H1 (cell line): Measurements from ENCODE around the gene WDR44. TPM values are rescaled to one million over a fixed set of nuclear protein-coding genes. Genes with fewer than 3 reads are reported as not detected.

Experiments used
- ATF2 ChIP-seq: IDR thresholded peaks from 2 replicates; pipeline ENCODE4 v1.6.1; 2012; ENCODE audit warnings: low read length, inconsistent platforms
- CHD7 ChIP-seq: fragments of 300-600 bp; sonication (generic); IDR thresholded peaks from 2 replicates; pipeline ENCODE4 v1.7.1; 2012; ENCODE audit warnings: low read length, moderate library complexity, mild to moderate bottlenecking, inconsistent platforms; ENCODE audit not compliant: insufficient replicate concordance
- FOSL1 ChIP-seq: IDR thresholded peaks from 2 replicates; pipeline ENCODE4 v1.6.1; 2011; ENCODE audit warnings: mild to moderate bottlenecking, low read depth, low read length, moderate library complexity; ENCODE audit not compliant: insufficient read depth
- HDAC6 ChIP-seq: IDR thresholded peaks from one replicate; pipeline ENCODE4 v1.7.1; 2012; ENCODE audit warnings: low read depth, mild to moderate bottlenecking, inconsistent platforms, low read length, moderate library complexity
- JUND ChIP-seq: IDR thresholded peaks from 2 replicates; pipeline ENCODE4 v1.6.1; 2011; ENCODE audit warnings: mild to moderate bottlenecking, improper control_type of control experiment, low read length
- RFX5 ChIP-seq: IDR thresholded peaks from 2 replicates; pipeline ENCODE4 v1.6.1; 2011; ENCODE audit warnings: low read depth, low read length, improper control_type of control experiment, borderline replicate concordance
- TCF12 ChIP-seq: IDR thresholded peaks from 2 replicates; pipeline ENCODE4 v1.6.1; 2011; ENCODE audit warnings: low read depth, mild to moderate bottlenecking, low read length
- polyA plus RNA-seq, 7 experiments: library from polyadenylated mRNA; depleted of rRNA in 3 of 7; stranded (reverse) in 5 of 7; unstranded in 2 of 7; fragments of >200 nt in 5 of 7; fragments of 200-250 nt in 2 of 7; gene quantifications; 1 replicate in 5 of 7; 2 replicates in 1 of 7; 4 replicates in 1 of 7; pipeline versions ENCODE4 v1.2.1 to v1.2.3, GENCODE V29; 2011 to 2013; ENCODE audit warnings: missing spikeins in 2 of 7, mixed read lengths in 2 of 7
- total RNA-seq: library from RNA; stranded (reverse); fragmentation: NEBNext Ultra II Directional; extraction: Animal tissue kit (Norgen Biotek cat#: 25700); gene quantifications from 2 replicates; pipeline ENCODE4 v1.2.1, GENCODE V29; 2021

The WDR44 gene
- total and polyA plus RNA-seq, 2 of the 8 experiments (the other 6 are each of a cell fraction or from before 2014, with no cell fraction given): 5.1 to 17.2 TPM

GRCh38 chrX:118475903-118476302 is 130.0 kb downstream of the WDR44 start (continued):
- no peak for TF ChIP-seq CHD7
- no peak for TF ChIP-seq RFX5
- no peak for TF ChIP-seq ATF2
- no peak for TF ChIP-seq JUND
- no peak for TF ChIP-seq FOSL1
- no peak for TF ChIP-seq TCF12
- no peak for TF ChIP-seq HDAC6
